ENCODE results near the gene CRYL1.

The CRYL1 gene

GRCh38 chr13:20525601-20526544, at the start of gene CRYL1:
CRYL1 (minus strand) TSS chr13:20525857; CDS start chr13:20525794, 63 bp downstream.
- in situ Hi-C loops (cut with MboI; ENCODE audit: low sequenced_read_pairs), result no loop called here

- in situ Hi-C loops (cut with MboI; ENCODE audit: low sequenced_read_pairs), result no loop called here
Observed at GRCh38 chr13:20573636-20574035, 48.0 kb upstream of the CRYL1 start.

- in situ Hi-C loops (cut with MboI; ENCODE audit: low sequenced_read_pairs), result no loop called here
Observed at GRCh38 chr13:20573186-20573585, 47.5 kb upstream of the CRYL1 start.

- in situ Hi-C loops (cut with MboI; ENCODE audit: low sequenced_read_pairs), result no loop called here
Observed at GRCh38 chr13:20571676-20572075, 46.0 kb upstream of the CRYL1 start.

DNA sequence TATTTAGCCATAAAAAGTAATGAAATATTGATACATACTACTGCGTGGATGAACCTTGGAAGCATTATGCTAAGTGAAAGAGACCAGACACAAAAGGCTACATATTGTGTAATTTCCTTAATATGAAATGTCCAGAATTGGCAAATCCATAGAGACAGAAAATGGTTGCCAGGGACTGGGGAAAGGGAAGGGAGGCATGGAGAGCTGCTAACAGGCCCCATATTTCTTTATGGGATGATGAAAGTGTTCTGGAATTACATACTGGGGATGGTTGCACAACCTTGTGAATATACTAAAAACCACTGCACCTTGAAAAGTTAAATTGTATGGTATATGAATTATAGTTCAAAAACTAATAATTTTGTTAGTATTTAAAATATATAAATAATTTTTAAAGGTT, 44.9 kb upstream of the CRYL1 start:
- in situ Hi-C loops (cut with MboI; ENCODE audit: low sequenced_read_pairs), result no loop called here

GRCh38 chr13:20567881-20568528, 42.3 kb upstream of the CRYL1 start:
- in situ Hi-C loops (cut with MboI; ENCODE audit: low sequenced_read_pairs), result no loop called here

- in situ Hi-C loops (cut with MboI; ENCODE audit: low sequenced_read_pairs), result no loop called here
Observed at GRCh38 chr13:20566898-20567874, 41.5 kb upstream of the CRYL1 start, which contains the start of gene IFT88. IFT88 (plus strand) TSS chr13:20567157; CDS start chr13:20574386, 7,229 bp downstream.

GRCh38 chr13:20566468-20566897, 40.8 kb upstream of the CRYL1 start:
- in situ Hi-C loops (cut with MboI; ENCODE audit: low sequenced_read_pairs), result no loop called here

DNA sequence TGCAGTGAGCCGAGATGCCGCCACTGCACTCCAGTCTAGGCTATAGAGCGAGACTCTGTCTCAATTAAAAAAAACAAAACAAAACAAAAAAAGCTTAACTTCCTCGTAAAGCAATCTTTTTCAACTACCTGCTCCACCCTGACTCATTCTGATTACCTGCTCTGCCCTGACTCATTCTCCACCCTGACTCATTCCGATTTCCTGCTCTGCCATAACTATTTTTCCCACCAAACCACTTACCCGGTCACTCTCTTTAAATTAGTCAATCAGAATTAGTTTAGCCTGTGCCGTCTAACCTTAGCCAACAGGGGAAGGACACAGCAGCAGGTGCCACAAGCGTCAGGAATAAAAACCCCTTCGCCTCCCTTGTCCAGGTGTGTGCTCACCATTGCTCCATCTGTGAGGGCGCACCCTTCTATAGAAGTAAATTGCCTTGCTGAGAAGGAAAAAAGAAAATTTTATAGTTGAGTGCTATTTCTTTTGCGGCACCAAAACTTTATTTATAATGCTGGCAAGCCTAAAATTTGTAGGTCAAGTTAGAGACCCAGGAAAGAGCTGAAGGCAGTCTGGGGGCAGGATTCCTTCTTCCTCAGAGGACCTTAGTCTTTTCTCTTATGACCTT, 39.6 kb upstream of the CRYL1 start:
- in situ Hi-C loops (cut with MboI; ENCODE audit: low sequenced_read_pairs), result no loop called here

DNA sequence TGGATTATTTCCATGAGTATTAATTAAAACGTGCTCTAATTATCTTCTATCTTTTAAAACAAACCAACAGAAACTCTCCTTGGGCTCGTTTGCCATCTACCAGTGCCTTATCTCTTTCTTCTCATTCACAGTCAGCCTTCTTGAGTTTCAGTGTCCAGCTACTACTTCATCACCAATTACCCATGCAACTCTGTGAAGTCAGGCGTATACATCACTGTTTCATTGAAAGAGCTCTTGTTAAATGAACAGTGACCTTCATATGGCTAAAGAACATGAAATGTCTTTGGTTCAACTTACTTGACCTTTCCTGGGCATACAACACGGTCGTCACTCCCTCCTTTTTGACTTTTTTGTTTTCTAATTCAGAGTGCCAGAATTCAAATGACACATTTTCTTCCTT, 36.1 kb upstream of the CRYL1 start:
- in situ Hi-C loops (cut with MboI; ENCODE audit: low sequenced_read_pairs), result no loop called here

DNA sequence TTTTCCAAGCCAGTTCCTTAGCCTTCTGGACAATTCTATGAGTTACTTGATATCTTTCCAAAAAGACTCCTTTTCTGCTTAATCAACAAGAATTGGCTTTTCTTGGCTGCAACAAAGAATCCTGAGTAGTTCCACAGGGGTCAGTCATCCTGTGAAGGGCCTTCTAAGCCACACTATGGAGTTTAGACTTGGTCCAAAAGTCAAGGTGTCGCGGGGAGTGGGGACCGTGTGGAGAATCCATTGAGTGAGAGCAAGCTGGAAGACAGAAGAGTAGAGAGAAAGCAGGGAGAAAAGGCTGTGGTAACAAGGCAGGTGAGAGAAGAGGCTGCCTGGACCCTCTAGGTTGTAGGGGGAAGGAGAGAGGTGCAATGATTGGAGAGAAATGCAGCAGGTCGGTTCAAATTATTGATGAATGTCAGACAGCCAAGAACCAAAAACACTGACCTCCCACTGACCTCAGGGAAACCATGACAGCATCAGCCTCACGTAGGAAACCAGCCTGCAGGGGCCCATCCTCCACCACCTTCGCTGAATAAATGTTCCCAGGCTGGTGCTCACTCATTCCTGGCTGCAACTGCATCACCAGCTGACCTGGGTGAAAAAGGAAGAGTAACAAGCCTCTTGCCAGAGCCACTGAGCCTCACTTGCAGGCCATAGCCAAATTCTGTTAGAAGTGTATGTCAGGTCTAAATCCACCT, 34.2 kb upstream of the CRYL1 start:
- in situ Hi-C loops (cut with MboI; ENCODE audit: low sequenced_read_pairs), result no loop called here

- in situ Hi-C loops (cut with MboI; ENCODE audit: low sequenced_read_pairs), result no loop called here
Observed at GRCh38 chr13:20558982-20559381, 33.3 kb upstream of the CRYL1 start.

DNA sequence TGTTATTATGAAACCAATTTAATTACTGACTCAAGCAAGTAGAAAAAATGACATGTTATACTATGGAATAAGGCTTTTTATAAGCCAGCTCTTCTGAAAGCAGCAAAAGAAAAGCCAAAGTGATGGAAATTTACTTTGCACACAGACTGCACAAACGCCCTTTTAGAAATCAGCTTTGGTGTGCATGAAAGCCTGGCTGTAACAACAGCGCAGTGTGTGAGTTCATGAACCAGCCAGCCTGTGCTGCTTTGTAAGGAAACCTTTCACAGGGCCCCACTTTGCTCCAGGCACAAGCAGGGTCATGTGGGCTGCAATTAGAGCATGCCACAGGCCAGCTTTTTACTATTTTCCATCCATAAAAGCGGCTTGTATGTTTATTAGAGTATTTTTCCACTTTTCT, 27.7 kb upstream of the CRYL1 start:
- in situ Hi-C loops (cut with MboI; ENCODE audit: low sequenced_read_pairs), result no loop called here

- in situ Hi-C loops (cut with MboI; ENCODE audit: low sequenced_read_pairs), result no loop called here
Observed at GRCh38 chr13:20550799-20551198, 25.1 kb upstream of the CRYL1 start.

GRCh38 chr13:20547479-20547908, 21.8 kb upstream of the CRYL1 start:
- in situ Hi-C loops (cut with MboI; ENCODE audit: low sequenced_read_pairs), result no loop called here

GRCh38 chr13:20546556-20546955, 20.9 kb upstream of the CRYL1 start:
- in situ Hi-C loops (cut with MboI; ENCODE audit: low sequenced_read_pairs), result no loop called here

DNA sequence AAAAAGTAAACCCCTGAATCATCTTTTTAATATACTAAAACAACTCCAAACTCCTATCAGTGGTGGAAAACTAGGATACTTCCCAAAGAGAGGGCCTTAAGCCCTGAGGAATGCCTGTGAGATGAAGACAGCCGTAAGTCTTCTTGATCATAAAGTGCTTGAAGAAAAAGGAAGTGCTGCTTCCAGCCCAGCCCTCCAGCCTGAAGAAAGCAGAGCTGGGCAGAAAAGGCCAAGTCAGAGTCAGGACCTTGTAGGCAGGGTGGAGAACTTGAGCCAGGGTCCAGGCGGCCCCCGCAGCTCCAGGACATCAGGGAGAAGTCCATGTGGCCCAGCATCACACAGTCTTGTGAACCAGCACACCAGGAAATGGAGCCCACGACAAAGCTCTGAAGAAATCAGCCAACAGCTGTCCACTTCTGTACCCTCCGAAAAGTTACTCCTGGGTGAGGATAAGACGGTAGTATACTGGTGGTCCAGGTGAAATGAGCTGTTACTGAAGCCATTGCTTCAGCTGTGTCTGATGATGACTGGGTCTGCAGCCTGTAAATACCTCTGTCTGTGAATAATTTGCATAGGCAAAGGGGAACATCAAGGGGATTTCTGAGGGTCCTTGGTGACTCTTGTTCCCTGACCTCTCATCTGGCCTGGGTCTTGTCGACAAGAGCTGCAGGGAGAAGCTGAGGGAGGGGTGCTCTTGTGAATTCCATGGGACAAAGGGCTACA, 18.7 kb upstream of the CRYL1 start:
- in situ Hi-C loops (cut with MboI; ENCODE audit: low sequenced_read_pairs), result no loop called here

- in situ Hi-C loops (cut with MboI; ENCODE audit: low sequenced_read_pairs), result no loop called here
Observed at GRCh38 chr13:20536992-20537391, 11.3 kb upstream of the CRYL1 start.

DNA sequence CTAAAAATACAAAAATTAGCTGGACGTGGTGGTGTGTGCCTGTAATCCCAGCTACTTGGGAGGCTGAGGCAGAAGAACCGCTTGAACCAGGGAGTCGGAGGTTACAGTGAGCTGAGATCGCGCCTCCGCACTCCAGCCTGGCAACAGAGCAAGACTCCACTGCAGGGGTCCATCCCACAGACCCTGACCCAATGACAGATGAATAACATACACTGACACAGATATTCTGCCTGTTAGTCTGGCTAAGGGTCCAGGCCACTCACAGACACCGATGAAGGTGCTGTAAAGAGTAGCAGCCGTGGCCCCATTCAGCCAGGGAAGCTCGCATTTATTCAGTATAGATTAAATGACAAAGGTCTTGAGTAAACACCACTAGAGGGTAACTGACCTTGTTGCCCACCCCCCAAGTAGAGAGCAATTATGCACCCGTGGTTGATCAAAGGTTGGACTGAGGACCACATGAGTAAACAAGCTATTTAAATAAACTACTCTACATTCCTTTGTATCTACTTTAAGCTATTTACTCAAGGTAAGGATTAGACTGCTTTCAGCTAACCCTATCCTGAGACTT, 8.5 kb upstream of the CRYL1 start:
- in situ Hi-C loops (cut with MboI; ENCODE audit: low sequenced_read_pairs), result no loop called here

Measured in HL-60/S4 treated with retinoic acid at 250 ng/mL for 4 days and 3 days (cell line).